Fibroblast of lung (primary cell): ENCODE results near the gene ATP5F1C. TPM values are rescaled to one million over a fixed set of nuclear protein-coding genes. Genes with fewer than 3 reads are reported as not detected.

ENCODE experiments used
- DNase-seq, 2 donors: peaks; one replicate each; pipeline versions ENCODE4 v3.0.0 to v3.0.0-alpha.2; 2010; ENCODE audit warnings: low read depth in 2 of 2
- H2AFZ ChIP-seq: 2 replicates; pipeline ENCODE4 v1.5.1; 2012; ENCODE audit warnings: low read length, control low read depth, inconsistent platforms
- H3K27ac ChIP-seq: 2 replicates; pipeline ENCODE4 v1.5.1; 2011; ENCODE audit warnings: low read length, control low read depth; ENCODE audit not compliant: insufficient read depth
- H3K27me3 ChIP-seq: 2 replicates; pipeline ENCODE4 v1.5.1; 2011; ENCODE audit warnings: mild to moderate bottlenecking, low read length; ENCODE audit not compliant: control insufficient read depth, insufficient read depth
- H3K36me3 ChIP-seq: 2 replicates; pipeline ENCODE4 v1.5.1; 2011; ENCODE audit warnings: low read length; ENCODE audit not compliant: control insufficient read depth, insufficient read depth
- H3K4me1 ChIP-seq: 2 replicates; pipeline ENCODE4 v1.5.1; 2011; ENCODE audit warnings: low read length; ENCODE audit not compliant: control insufficient read depth, insufficient read depth; ENCODE audit errors: extremely low read depth
- H3K4me2 ChIP-seq: 2 replicates; pipeline ENCODE4 v1.5.1; 2011; ENCODE audit warnings: low read length, control low read depth; ENCODE audit not compliant: insufficient read depth; ENCODE audit errors: extremely low read depth
- H3K4me3 ChIP-seq, 4 experiments: fragments of 200-600 bp in 1 of 4; sonication (generic) in 1 of 4; replicated peaks in 1 of 4; 2 replicates each; pipeline ENCODE4 v1.5.1; 2011 to 2016; ENCODE audit warnings: low read length in 4 of 4, low read depth in 3 of 4, mild to moderate bottlenecking in 3 of 4, control low read depth in 2 of 4, inconsistent platforms in 1 of 4, mixed read lengths in 1 of 4; ENCODE audit not compliant: insufficient read depth in 1 of 4; ENCODE audit errors: control extremely low read depth in 1 of 4
- H3K79me2 ChIP-seq: 2 replicates; pipeline ENCODE4 v1.5.1; 2012; ENCODE audit warnings: mild to moderate bottlenecking, low read length, inconsistent platforms; ENCODE audit not compliant: control insufficient read depth, insufficient read depth
- H3K9ac ChIP-seq: 2 replicates; pipeline ENCODE4 v1.5.1; 2011; ENCODE audit warnings: mild to moderate bottlenecking, low read length, control low read depth; ENCODE audit not compliant: insufficient read depth
- H3K9me3 ChIP-seq: 2 replicates; pipeline ENCODE4 v1.5.1; 2012; ENCODE audit warnings: low read depth, low read length; ENCODE audit not compliant: control insufficient read depth, insufficient read depth
- H4K20me1 ChIP-seq: 2 replicates; pipeline ENCODE4 v1.5.1; 2011; ENCODE audit warnings: low read length; ENCODE audit not compliant: control insufficient read depth, insufficient read depth; ENCODE audit errors: extremely low read depth
- CTCF ChIP-seq, 2 donors: IDR thresholded peaks in 1 of 2; conservative IDR thresholded peaks in 1 of 2; 1 replicate in 1 of 2; 2 replicates in 1 of 2; pipeline ENCODE4 v1.5.1; 2011 to 2012; ENCODE audit warnings: low read length in 2 of 2, control low read depth in 1 of 2, inconsistent platforms in 1 of 2, low read depth in 1 of 2, mild to moderate bottlenecking in 1 of 2
- EZH2 ChIP-seq: IDR thresholded peaks from 2 replicates; pipeline ENCODE4 v1.5.1; 2012; ENCODE audit warnings: low read length, control low read depth, mild to moderate bottlenecking; ENCODE audit errors: missing control alignments
- polyA plus RNA-seq, 2 donors: library from polyadenylated mRNA; depleted of rRNA in 1 of 2; stranded (reverse) in 1 of 2; unstranded in 1 of 2; fragments of >200 nt; gene quantifications; 2 replicates each; pipeline ENCODE4 v1.2.1, GENCODE V29; 2011 to 2012; ENCODE audit warnings: missing spikeins in 1 of 2
- total RNA-seq: library from RNA; depleted of rRNA; stranded (reverse); fragments of >200 nt; gene quantifications from 2 replicates; pipeline ENCODE4 v1.2.1, GENCODE V29; 2014

Gene ATP5F1C
- total and polyA plus RNA-seq, 2 donors (not counting 1 experiment from before 2014, with no cell fraction given), result 170 to 353 TPM

GRCh38 chr10:7750222-7750621 lies 37.8 kb upstream of the ATP5F1C start:
- Histone ChIP-seq H3K9ac (no peak overlapping the region), H3K79me2 (no peaks in the 10 kb centered on the region), H2AFZ (no peak overlapping the region), H3K4me1 (no peaks in the 10 kb centered on the region), H3K4me3 (no peak overlapping the region), H4K20me1 (no peaks in the 10 kb centered on the region), H3K4me2 (no peak overlapping the region), H3K36me3 (peaks cover 7% of the 10 kb centered on the region), H3K27ac (no peak overlapping the region), H3K27me3 (no peaks in the 10 kb centered on the region), H3K9me3 (no peaks in the 10 kb centered on the region)
- TF ChIP-seq CTCF (conservative IDR thresholded peaks at IDR 0.05 in 1 of 2, IDR thresholded peaks at IDR 0.05 in 1 of 2; ENCODE audit: low read depth in 1 of 2, low read length in 2 of 2), result no peak
- DNase-seq, result no peak

GRCh38 chr10:7752251-7752650 lies 35.7 kb upstream of the ATP5F1C start:
- Histone ChIP-seq H3K79me2 (no peaks in the 10 kb centered on the region), H3K9me3 (no peaks in the 10 kb centered on the region), H3K9ac (no peak overlapping the region), H2AFZ (no peak overlapping the region), H3K36me3 (peaks cover 7% of the 10 kb centered on the region), H3K4me1 (no peaks in the 10 kb centered on the region), H3K27ac (no peak overlapping the region), H4K20me1 (no peaks in the 10 kb centered on the region), H3K4me2 (no peak overlapping the region), H3K4me3 (no peak overlapping the region), H3K27me3 (no peaks in the 10 kb centered on the region)
- DNase-seq, result no peak
- TF ChIP-seq EZH2, result no peak
- TF ChIP-seq CTCF (conservative IDR thresholded peaks at IDR 0.05 in 1 of 2, IDR thresholded peaks at IDR 0.05 in 1 of 2; ENCODE audit: low read depth in 1 of 2, low read length in 2 of 2), result no peak

GRCh38 chr10:7755103-7755502 lies 32.9 kb upstream of the ATP5F1C start:
- H4K20me1 ChIP-seq, result no peaks in the 10 kb centered on the region
- H2AFZ ChIP-seq, result no peak overlapping the region
- TF ChIP-seq EZH2, result no peak
- TF ChIP-seq CTCF (conservative IDR thresholded peaks at IDR 0.05 in 1 of 2, IDR thresholded peaks at IDR 0.05 in 1 of 2; ENCODE audit: low read depth in 1 of 2, low read length in 2 of 2), result no peak
- no peaks in the 10 kb centered on the region for H3K79me2 ChIP-seq
- H3K4me2 ChIP-seq, result no peak overlapping the region
- peaks cover 7% of the 10 kb centered on the region for H3K36me3 ChIP-seq
- no peaks in the 10 kb centered on the region for H3K4me1 ChIP-seq
- DNase-seq, result no peak
- no peaks in the 10 kb centered on the region for H3K27me3 ChIP-seq
- no peaks in the 10 kb centered on the region for H3K9me3 ChIP-seq
- no peak overlapping the region for H3K27ac ChIP-seq
- no peak overlapping the region for H3K9ac ChIP-seq
- H3K4me3 ChIP-seq, result no peak overlapping the region
